SK-N-SH (cell line): Measurements from ENCODE around the gene MAN1A1.

Experiments used
- CTCF ChIP-seq: fragments of 200-600 bp; sonication (generic); IDR thresholded peaks from 2 replicates; pipeline ENCODE4 v1.6.1; 2017; ENCODE audit warnings: antibody characterized with exemption, mild to moderate bottlenecking, moderate library complexity
- EZH2phosphoT487 ChIP-seq: fragments of 200-600 bp; sonication (generic); IDR thresholded peaks from 2 replicates; pipeline ENCODE4 v1.6.1; 2017; ENCODE audit warnings: low read depth, mixed run types, mild to moderate bottlenecking, antibody characterized with exemption, moderate library complexity, borderline replicate concordance
- FOXM1 ChIP-seq: IDR thresholded peaks from 2 replicates; pipeline ENCODE4 v1.4.0; 2012; ENCODE audit warnings: low read depth, mild to moderate bottlenecking
- GABPA ChIP-seq: IDR thresholded peaks from 2 replicates; pipeline ENCODE4 v1.4.0; 2012; ENCODE audit warnings: low read depth, mild to moderate bottlenecking
- GATA2 ChIP-seq: sonication (generic); formaldehyde crosslinking; IDR thresholded peaks from 2 replicates; pipeline ENCODE4 v1.5.0; 2020; ENCODE audit warnings: mild to moderate bottlenecking, missing genetic modification reagents
- MAX ChIP-seq: IDR thresholded peaks from 2 replicates; pipeline ENCODE4 v1.4.0; 2012; ENCODE audit warnings: low read depth
- MXI1 ChIP-seq: IDR thresholded peaks from 2 replicates; pipeline ENCODE4 v1.6.1; 2012; ENCODE audit warnings: mild to moderate bottlenecking, low read depth, low read length, improper control_type of control experiment
- POLR2AphosphoS5 ChIP-seq: IDR thresholded peaks from 2 replicates; pipeline ENCODE4 v1.6.1; 2012; ENCODE audit warnings: low read depth, low read length
- REST ChIP-seq: IDR thresholded peaks from 2 replicates; pipeline ENCODE4 v1.6.1; 2012; ENCODE audit warnings: mild to moderate bottlenecking, low read depth, low read length, moderate library complexity
- RFX5 ChIP-seq: IDR thresholded peaks from 2 replicates; pipeline ENCODE4 v1.6.1; 2012; ENCODE audit warnings: mild to moderate bottlenecking, improper control_type of control experiment, low read length
- SMC3 ChIP-seq: IDR thresholded peaks from 2 replicates; pipeline ENCODE4 v1.6.1; 2012; ENCODE audit warnings: low read depth, low read length, improper control_type of control experiment
- TEAD4 ChIP-seq: IDR thresholded peaks from 2 replicates; pipeline ENCODE4 v1.4.0; 2012; ENCODE audit warnings: mild to moderate bottlenecking, borderline replicate concordance; ENCODE audit not compliant: insufficient read depth
- YY1 ChIP-seq: IDR thresholded peaks from 2 replicates; pipeline ENCODE4 v1.4.0; 2012; ENCODE audit warnings: low read depth, mild to moderate bottlenecking

- peak; percentile 61 for TF ChIP-seq SMC3
- no peak for TF ChIP-seq POLR2AphosphoS5
- peak; percentile 77 for TF ChIP-seq CTCF
- TF ChIP-seq TEAD4: no peak
- no peak for TF ChIP-seq GATA2
- TF ChIP-seq FOXM1: no peak
- TF ChIP-seq REST: no peak
- TF ChIP-seq RFX5: no peak
- no peak for TF ChIP-seq MXI1
- TF ChIP-seq MAX: no peak
- TF ChIP-seq GABPA: no peak
- TF ChIP-seq YY1: no peak
- TF ChIP-seq EZH2phosphoT487: no peak
Measured at GRCh38 chr6:119350952-119351372, 1.4 kb upstream of the MAN1A1 start.
